Activated T-cell treated with anti-CD3 and anti-CD28 coated beads, Interleukin-2, amount 50 U/mL, for 1 hour (primary cell): ENCODE results near the gene KCNV2.
"Not testable (repeated sequence)": the region's sequence is repeated elsewhere in the genome, so short reads cannot be mapped to it uniquely, and the experiment has no call there.

Experiments
- DNase-seq: peaks from one replicate; pipeline ENCODE4 v3.0.0-alpha.2; 2020

KCNV2 gene

DNA sequence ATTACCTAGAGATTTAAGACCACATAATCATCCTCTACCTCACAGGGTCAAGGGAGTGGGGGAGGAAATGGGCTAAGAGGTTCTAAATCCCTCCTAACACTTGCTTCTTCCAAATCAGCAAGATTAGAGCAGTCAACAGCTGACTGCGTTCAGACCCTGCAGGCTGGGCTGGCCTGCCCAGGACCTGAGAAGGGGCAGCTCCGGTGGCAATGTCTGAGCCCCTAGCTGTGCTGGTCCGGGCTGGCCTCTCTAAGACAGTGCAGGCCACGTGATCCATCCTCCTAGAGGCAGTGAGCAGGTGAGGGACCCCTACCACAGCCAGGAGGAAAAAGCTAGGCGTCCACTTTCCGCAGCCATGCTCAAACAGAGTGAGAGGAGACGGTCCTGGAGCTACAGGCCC is at the start of gene KCNV2:
KCNV2 (plus strand) TSS at position 126 of the 400 bp plus-strand sequence; CDS start at position 356, 230 bp downstream.
- no peak for DNase-seq

DNA sequence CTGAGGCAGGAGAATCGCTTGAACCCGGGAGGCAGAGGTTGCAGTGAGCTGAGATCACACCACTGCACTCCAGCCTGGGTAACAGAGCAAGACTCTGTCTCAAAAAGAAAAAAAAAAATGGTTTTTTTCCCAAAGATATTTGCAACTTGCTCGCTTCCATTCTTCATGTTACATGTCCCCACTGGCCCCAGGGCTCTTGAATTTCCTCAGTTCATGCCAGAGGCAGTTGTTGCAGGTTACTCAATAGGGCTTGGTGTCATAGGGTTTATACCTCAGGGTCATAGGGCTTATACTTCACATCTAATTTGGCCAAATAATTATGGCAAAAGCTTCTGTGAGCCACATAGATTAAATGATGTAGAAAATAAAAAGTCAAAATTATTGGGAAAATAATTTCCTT is 44.1 kb upstream of the KCNV2 start:
- DNase-seq = no peak

DNA sequence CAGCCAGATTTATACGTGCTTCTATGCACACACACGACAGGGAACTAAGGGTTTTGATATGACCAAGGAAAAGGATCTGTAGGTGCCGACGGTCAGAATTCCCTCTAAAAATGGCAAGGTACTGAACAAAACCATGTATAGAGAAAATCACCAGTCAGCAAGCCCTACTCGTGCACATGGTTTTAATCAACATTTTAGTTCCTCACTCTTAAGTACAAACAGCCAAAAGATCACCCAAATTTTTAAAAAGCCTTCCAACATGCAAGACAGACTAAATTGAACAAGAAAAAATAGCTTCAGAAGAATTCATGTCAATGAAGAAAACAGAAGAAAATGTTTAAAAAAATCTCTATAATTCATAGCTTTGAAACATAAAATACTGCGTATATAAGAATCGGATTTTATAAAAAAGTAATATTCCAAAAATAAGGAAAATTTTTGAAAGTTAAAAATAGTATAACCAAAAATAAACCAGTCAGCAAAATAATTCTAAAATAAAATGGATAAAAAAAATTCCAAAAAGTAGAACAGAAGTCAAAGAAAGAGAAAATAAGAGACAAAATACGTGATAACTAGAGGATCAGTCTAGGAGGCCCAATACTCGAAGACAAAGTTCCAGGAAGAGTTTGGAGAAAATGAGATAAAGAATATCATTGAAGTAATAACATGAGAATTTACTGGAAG is 43.0 kb upstream of the KCNV2 start:
- no peak for DNase-seq

DNA sequence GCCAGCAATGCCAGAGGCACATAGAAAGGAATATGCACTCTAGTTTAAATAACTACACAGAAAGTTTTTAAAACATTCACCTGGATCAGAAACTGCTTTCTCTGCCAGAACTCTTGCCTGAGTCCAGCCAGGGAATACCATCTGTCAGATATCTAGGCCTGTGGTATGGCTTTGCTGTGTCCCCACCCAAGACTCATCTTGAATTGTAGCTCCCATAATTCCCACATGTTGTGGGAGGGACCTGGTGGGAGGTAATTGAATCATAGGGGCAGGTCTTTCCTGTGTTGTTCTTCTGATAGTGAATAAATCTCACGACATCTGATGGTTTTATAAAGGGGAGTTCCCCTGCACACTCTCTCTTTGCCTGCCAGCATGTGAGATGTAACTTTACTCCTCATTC is 41.5 kb upstream of the KCNV2 start:
- no peak for DNase-seq

DNA sequence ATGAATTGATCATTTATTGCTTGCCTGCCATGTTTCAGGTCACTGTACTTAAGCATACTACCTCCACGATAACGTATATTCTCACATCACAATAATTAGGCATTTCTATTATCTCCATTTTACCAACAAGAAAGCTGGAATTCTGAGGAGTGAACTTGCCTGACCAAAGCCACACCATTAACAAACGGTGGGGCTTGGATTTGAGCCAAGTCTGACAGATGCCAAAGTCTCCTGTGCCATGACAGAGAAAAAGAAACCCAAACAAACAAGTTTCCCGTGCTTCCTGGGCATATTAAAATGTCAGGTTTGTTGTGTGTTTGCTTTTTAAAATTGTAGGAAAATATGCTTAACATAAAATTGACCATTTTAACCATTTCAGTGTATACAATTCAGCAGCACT is 40.8 kb upstream of the KCNV2 start:
- DNase-seq = no peak

DNA sequence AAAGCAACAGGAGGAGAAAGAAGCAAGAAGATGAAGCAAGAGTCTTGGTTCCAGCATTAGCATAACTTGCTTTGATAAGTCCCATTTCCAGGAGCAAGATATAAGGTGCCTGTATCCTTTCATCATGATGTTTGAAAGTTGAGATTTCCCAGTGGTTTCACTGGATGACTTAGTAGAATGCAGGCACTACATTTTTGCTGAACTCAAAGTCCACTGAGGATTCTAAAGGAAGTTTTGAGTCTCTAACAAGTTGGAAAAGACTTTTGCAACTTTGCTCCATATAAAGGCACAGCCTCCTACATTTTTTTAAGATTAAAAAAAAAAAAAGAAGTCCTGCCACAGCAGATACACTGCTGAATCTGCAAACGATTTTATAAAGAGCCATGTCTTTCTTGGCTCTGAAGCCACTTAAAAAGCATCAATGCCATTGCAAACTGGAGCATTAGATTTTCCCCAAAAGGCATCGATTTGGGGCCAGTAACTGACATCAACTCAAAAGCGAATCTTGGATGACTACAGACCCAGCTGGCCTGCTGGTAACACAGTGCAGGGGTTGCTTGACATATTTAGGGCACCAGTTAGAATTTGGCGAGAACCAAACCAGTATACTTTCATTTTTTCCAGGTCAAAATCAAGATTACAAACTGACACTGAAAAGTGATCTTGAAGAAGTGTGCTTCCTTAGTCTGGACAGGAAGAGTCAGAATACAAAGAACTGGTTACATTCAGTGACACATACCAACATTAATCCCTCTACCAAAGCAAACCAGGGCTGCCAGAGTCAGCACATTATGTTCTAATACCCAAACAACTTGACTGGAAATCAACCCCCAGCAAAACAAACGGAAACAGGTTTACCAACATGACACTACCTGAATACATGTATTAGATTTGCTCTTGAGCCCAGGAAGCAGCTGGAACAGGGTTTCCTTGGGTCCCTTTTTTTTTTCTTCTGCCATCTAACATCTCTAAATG is 39.1 kb upstream of the KCNV2 start:
- no peak for DNase-seq

DNA sequence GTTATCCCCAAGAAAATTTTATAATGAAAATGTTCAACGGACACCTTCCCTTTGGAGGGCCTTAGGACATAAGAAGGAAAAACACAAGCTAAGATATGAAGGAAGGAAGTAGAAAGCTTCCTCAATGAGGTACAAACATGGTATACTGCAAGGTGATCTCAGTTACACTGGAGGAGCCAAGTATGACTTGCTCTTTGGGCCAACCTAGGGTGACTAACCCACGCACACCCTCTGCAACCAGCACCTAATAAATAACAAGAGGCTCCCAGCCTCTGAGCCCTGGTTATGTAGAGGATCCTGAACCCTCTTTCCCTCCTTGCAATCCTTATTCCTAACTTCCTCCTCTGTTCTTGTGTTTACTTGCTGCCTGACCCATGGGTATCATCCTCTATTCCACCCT is 38.3 kb upstream of the KCNV2 start:
- DNase-seq = no peak

DNA sequence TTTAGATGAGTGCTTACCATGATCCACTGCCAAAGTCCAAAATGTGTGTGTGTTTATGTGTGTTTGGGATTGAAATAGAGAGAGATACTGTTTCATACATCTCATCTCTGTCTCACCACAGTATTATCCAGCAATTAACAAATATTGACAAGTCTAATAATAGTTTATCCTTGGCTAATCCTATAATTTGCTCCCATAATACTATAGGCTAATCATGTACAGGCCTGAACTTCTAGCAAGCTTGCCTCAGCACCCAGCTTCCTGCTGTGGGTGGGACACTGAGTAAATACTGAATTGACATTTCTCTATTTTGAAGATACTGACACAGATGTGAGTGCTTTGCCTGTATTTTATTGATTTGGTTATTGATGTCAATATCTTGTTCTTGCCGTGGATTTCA is 35.3 kb upstream of the KCNV2 start:
- DNase-seq = no peak

DNA sequence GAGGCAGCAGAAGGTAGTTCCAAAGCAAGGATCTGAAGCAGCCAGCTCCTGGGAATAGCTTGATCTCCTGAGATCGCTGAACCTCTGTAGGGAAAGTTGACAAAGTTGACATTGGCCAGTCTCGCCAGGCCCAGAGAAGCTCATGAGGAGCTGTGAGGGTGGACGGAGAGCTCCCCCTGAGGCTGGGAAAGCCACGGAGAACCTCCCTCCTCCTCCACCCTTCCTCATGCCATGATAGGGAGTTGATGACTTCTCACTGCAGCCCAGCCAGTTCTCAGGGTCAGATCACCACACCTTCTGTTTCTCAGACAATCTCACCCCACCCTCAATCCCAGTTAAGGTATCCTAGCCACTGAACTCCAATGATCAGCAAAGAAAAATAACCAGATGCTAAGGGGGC is 30.4 kb upstream of the KCNV2 start:
- DNase-seq = no peak

DNA sequence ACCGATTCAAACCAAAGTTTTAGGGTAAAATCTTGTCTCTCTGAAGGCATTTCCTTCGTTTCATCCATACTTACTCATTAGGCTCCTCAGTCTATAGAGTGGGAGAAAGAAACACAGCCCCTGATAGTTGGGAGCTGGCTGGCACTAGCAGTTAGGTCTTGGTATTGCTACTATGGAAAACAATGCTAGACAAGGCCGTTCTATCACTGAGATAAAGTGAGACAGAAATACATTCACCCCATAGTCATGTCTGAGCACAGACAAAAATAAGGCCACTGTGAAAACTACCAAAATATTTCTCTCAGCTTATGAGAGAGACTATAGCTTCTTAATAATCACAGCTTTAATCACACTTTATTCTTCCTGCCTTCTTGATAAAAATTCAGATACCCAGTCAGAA is 28.7 kb upstream of the KCNV2 start:
- DNase-seq = no peak

DNA sequence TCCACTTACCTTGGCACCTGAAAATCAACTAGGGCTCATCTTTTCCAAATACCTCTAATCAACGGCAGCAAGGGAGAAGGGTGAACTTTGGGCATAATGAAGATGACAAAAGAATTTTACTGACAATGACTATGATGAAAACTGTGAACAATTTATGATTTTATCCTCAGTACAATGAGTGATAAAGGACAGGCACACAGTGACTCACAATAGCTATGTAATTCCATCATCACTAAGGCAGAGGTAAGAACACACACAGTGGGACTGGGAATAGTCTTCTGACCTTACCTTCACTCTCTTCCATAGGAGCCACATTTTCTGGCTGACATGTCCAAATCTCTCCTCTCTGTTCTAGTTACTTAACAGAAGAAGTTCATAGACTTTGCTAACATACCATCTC is 26.1 kb upstream of the KCNV2 start:
- DNase-seq = no peak

DNA sequence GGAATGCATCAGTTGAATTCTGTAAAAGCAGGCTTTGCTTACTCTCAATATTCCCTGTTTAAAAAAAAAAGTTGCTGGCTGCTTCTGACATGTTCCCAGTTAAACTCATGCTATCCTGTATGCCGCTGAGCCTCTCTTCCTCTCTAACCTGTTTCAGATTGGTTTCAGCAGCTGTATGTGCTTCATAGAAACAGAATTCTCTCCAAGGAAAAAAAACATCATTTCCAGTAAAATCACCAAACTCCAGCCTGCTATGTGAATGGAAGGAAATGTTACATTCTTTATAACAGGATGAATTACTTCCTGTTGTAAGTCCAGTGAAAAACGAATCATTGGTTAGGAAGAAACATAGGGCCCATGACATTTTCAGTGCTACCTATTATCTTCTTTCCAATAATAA is 25.7 kb upstream of the KCNV2 start:
- DNase-seq = no peak

DNA sequence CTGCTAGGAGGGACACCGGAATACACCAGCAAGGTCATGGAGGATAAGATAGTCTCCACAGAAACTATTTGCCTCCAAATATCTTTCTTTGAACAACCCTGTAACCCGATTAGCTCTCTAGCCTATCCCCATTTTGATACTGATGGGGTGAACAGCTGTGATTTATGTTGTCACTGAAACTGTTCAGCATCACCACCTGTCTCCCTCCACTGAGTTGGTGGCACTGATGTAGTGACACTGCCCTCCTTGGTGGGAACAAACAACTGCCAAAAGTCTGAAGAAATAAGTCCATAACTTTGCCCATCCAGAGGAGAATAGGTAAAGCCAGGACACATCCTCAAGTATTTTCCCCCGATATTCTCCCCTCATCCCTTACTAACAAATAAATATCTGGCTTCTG is 24.3 kb upstream of the KCNV2 start:
- no peak for DNase-seq

DNA sequence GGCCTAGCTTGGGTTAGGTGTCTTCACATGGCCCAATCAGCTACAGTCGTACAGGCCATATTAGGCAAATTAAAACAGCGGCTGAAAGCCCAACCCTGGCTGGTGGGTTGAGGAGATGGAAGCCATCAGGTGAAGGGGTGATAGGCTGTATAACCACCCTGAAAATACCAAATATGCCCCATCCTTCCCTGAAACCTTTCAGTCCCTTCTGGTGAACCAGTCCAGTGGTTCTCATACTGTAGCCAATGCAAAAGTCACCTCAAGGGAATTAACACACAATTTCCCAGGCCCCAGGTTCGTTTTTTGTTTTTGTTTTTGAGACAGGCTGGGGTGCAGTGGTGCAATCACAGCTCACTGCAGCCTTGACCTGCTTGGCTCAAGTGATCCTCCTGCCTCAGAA is 19.8 kb upstream of the KCNV2 start:
- DNase-seq = no peak

DNA sequence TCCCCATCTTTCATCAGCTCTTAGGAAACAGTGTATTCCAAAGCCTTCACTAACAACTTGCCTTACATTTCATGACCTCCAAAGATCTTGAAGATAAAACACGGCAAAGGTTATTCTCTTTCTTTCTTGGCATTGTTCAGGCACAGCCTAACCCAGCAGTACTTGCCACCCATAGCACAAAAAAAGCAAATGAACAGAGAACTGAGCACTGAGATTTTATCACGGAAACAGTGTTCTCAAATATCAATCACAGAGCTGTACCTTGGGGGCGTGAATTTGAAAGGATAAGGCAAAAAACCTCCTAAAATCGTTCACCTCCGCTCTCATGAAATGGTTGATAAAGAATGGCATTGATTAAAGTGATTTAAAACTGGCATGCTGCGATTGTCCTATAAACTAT is 16.9 kb upstream of the KCNV2 start:
- DNase-seq = no peak

DNA sequence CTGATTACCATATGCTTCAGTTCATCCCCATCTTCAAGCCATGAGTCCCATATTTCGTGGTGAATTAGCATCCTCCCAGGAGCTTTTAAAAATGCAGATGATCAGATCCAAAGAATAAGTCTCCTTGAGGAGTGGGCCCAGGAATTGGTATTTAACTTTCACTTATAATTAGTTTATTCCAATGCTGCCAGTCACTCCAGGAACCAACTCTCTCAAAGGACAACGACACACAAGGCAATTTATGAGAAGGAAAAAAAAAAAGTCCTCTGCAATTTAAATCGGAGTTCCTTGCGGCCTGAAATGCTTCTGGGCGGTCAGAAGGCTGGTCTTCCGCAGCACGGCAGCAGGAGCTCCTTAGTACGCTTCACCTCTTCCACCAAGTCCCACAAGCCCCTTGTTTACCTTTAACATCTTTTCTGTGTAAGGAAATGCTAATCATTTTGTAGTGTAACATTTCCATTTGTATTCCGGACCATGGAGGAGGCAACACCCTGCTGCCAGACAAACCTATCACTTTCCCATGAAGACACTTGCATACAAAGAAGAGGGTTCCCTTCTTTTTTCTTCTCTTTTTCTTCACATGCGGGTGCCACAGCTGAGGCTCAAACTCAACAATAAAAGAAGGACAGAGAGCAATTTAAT is 16.3 kb upstream of the KCNV2 start:
- DNase-seq = no peak

DNA sequence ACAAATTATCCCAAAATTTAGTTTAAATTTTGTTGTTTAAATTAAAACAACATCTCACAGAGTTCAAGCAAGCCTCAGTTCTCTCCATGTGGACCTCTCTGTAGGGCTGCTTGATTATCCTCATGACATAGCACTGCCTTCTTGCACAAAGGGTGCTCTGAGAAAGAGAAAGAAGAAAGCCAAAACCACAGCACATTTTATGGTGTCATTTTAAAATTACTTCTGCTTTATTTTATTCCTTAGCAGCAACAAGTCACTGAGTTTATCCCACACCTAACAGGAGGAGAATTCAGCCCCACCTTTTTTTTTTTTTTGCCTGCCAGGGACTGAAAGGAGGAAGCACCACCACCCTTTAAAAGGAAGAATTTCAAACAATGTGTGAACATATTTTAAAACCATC is 12.8 kb upstream of the KCNV2 start:
- no peak for DNase-seq

DNA sequence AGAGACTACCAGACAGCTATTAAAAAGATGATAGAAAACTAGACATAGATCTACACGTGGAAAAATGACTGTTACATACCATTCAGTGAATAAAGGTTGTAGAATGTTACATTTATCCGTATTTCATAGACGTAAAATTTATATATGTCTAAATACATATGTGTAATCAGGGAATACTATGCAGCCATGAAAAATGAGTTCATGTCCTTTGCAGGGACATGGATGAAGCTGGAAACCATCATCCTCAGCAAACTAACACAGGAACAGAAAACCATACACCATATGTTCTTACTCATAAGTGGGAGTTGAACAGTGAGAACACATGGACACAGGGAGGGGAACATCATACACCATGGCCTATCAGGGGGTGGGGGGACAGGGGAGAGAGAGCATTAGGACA is 10.1 kb upstream of the KCNV2 start:
- DNase-seq = not testable (repeated sequence)

DNA sequence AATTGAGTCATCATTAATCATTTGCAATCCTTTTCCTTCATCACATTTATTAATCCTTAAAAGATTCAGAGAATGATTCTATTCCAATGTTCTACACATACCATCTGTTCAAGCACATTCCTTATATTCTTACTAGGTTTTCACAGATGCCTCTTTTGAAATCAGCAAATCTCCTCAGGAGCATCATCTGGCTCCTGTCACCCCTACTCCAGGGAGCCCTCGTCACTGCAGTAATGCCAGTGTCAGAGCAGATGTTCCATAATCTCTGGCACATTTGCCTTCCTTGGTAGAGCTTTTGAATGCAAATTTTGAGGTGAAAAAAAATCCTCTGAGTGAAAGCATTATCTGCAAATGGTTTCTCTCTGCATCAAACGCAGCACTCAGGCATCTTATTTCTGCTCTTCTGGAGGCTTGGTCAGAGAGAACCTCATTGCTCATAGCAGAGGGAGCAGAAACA is 7.6 kb upstream of the KCNV2 start:
- no peak for DNase-seq

DNA sequence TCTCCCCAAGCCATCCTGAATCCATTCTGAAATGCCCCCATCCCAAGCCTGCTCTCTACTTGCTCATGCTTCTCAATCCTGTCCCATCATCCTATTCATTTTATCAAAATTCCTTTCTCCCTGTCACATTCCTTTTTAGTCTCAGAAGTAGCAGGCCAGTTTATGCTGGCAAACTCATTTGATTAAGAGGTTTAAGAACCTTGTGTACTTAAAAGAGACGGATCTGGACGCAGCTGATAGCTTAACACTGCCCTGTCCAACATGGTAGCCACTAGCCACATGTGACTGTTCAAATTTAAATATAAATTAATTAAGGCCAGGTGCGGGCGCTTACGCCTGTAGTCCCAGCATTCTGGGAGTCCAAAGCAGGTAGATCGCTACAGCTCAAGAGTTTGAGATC is 5.6 kb upstream of the KCNV2 start:
- DNase-seq = no peak

DNA sequence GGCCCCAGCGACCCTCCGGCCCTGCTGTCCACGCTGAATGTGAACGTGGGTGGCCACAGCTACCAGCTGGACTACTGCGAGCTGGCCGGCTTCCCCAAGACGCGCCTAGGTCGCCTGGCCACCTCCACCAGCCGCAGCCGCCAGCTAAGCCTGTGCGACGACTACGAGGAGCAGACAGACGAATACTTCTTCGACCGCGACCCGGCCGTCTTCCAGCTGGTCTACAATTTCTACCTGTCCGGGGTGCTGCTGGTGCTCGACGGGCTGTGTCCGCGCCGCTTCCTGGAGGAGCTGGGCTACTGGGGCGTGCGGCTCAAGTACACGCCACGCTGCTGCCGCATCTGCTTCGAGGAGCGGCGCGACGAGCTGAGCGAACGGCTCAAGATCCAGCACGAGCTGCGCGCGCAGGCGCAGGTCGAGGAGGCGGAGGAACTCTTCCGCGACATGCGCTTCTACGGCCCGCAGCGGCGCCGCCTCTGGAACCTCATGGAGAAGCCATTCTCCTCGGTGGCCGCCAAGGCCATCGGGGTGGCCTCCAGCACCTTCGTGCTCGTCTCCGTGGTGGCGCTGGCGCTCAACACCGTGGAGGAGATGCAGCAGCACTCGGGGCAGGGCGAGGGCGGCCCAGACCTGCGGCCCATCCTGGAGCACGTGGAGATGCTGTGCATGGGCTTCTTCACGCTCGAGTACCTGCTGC is 839 bp downstream of the KCNV2 start:
- no peak for DNase-seq

DNA sequence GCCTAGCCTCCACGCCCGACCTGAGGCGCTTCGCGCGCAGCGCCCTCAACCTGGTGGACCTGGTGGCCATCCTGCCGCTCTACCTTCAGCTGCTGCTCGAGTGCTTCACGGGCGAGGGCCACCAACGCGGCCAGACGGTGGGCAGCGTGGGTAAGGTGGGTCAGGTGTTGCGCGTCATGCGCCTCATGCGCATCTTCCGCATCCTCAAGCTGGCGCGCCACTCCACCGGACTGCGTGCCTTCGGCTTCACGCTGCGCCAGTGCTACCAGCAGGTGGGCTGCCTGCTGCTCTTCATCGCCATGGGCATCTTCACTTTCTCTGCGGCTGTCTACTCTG is 1.4 kb downstream of the KCNV2 start:
- DNase-seq = no peak

DNA sequence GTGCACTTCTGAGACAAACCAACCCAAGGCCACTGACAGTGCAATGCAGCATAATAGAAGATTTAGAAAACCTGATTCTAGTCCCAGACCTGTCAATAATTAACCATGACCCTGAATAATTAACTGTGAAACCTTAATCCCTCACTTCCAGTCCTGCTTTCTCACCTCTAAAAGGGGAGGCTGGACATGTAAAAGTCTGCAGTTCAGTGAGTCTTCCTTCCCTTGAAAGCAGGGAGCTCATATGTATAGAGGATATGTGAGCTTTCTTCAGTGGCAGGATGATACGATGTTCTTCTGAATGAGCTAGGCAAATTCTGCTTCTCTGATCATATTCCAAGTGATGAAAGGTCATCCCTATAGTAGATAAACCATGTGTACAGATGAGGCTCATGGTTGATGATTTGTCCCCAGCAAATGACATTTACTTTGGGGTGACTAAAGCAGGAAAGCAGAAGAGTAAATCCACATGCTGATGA is 2.9 kb downstream of the KCNV2 start:
- no peak for DNase-seq
